GF-D8 (cell line): ENCODE results near the gene TMPRSS9.

ENCODE experiments used
- DNase-seq: peaks from one replicate; lab custom pipeline; 2025; lab: John Stamatoyannopoulos, UW

TMPRSS9 gene

DNA sequence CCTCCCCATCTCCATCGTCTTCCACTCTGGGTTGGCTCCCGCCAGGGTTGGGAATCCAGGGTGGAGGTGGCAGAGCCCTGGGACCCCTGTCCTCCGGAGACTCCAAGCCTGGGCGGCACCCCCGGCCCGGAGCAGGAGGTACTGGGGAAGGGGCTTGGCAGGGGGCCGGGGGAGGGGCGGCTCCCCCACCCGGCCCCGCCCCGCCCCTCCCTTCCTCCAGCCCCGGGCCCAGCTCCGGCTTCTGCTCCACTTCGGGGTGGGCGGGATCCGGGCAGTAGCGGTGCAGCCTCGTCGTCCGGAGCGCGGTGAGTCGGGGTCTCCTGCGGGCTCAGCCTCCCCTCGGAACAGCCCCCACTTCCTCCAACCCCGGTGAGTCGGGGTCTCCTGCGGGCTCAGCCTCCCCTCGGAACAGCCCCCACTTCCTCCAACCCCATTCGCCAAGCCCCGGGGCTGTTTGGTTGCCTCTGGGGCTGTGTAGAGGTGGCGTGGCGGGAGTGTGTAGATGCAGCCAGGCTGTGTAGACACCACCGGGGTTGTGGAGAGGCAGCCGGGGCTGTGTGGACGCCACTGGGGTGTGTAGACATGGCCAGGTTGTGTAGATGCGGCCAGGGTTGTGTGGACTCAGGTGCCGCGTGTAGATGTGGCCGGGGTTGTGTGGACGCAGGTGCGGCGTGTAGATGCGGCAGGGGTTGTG lies at the start of gene TMPRSS9:
Gene TMPRSS9 (plus strand): TSS at position 274 of the 694 bp plus-strand sequence. CDS start 29,521 bp downstream, outside the sequence.
- no peak for DNase-seq

DNA sequence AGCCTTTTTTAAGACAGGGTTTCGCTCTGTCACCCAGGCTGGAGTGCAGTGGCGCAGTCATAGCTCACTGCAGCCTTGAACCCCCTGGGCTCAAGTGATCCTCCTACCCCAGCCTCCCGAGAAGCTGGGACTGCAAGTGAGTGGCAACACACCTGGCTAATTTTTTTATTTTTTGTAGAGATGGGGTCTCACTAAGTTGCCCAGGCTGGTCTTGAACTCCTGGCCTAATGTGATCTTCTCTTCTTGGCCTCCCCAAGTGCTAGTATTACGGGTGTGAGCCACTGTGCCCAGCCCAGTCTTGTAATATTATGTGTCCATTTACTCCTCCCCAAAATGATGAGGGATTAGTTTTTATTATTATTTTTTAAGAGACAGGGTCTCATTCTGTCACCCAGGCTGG lies 49.0 kb upstream of the TMPRSS9 start:
- no peak for DNase-seq

DNA sequence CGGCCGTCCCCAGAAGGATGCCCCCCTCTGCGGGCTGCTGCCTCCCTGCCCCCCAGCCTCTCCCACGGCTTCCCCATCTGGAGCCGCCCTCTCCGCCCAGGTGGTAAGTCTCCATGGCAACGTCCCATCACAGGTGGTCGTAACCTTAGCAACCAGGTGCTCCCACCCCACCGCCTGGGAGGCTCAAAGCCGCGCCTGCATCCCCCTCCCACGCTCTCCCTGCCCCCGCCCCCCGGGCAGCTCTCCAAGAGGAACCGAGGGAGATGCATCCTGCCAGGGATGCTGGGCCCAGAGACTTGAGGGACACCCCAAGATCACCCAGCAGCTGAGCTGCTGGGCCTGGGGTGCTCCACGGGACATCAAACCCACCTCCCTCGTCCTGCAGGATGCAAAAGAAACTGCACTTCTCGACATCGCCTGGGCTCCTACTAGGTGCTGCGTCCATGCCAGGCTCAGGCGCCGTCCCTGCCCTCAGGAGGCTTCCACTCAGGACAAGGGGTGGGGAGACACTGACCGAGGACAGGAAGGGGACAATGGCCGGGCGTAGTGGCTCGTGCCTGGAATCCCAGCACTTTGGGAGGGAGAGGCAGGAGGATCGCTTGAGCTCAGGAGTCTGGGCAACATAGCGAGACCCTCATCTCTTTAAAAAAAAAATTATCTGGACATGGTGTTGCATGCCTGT lies 47.1 kb upstream of the TMPRSS9 start:
- no peak for DNase-seq

DNA sequence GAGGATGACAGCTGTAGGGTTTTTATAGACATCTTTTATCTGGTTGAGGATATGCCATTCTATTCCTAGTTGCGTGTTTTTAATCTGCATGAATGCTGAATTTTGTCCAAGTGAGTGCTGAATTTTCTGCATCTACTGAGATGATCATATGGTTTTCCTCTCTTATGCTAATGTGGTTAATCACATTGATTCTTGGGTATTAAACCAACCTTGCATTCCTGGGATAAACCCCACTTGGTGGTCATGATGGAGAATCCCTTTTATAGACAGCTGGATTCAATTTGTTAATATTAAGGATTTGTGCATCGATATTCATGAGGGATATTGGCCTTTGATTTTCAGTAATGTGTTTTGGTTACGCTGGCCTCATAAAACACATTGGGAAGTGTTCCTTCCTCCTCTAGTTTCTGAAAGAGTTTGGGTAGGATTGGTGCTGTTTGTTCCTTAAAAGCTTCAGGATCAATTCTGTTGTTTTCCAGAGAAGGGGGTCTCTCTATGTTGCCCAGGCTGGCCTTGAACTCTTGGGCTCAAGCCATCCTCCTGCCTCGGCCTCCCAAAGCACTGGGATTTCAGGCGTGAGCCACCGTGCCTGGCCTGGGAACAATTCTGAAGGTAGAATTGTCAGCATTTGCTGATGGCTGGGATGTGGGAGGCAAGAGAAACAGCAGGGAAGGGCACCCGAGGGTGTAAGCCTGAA lies 44.8 kb upstream of the TMPRSS9 start:
- no peak for DNase-seq

DNA sequence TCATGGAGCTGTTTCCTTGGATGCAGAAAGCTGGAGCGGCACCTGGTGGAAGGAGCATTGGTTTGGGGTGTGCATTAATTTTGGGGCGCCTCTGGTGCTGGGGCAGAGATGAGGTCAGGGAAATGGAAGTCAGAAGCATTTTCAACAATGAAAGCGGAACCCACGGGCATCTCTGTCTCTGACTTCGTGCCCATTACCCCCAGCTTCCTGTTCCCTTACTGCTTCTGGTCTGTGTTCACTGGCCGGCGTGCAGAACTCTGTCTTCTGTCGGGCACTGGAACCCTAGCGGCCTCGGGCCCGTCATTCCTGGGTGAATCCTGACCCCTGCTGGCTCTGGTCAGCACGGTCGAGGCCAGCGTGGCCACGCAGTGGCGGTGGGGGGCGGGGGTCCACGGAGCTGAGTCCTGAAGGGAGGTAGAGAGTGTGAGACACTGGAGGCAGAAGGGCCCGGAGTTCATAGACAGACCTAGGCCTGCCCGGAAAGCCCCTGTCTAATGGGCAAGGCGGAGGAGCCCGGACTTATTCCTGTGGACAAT lies 44.2 kb upstream of the TMPRSS9 start:
- peak; percentile 69 for DNase-seq

DNA sequence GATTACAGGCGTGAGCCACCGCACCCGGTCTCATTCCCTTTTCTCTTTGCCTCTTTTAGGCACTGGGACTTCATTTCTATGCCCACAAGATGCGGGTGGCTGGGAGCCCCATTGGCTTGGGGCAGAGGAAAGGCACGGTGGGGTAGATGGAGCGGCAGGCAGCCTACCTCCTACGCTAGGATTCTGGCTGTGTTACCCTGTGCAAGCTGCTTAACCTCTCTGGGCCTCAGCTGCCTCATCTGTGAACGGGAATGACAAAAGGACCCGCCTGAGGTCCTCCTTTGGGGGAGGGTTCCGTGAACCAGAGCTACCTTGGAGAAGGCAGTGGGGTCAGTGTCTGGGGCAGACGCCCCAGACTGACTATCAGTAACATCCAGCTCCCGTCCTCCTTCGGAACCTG lies 42.8 kb upstream of the TMPRSS9 start:
- no peak for DNase-seq

DNA sequence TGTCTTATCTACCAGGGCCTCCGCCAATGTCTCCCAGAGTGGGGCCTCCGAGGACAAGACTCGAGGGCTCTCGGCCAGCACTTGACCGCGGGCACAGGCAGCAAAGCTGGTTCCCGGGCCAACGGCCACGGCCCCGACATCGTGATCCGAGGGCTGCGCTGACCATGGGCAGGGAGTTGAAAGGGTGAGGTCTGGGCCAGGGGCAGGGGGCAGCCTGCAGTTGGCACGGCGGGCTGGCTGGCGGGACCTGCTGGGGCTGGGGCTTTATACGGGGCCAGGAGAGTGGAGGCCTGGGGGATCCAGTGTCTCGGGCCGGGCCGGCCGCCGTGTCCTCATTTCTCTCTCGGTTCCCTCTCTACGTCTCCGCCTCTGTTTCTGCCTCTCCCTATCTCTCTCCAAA lies 42.3 kb upstream of the TMPRSS9 start:
- DNase-seq, result no peak

DNA sequence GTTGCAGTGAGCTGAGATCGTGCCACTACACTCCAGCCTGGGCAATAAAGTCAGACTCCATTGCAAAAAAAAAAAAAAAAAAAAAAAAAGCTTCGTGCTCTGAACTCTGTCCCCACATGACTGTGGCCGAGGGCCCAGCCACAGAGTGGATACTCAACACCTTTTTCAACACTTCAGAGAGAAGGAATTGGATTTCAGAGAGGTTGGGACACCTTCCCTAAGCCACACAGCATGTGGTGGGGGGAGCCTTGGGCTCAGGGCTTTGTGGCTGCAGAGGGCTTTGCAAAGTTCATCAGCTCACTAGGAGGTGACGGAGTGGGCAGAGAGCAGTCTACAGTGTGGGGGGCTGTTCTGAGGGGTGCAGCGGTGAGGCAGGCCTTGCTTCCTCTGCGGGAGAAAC lies 41.1 kb upstream of the TMPRSS9 start:
- DNase-seq, result no peak

DNA sequence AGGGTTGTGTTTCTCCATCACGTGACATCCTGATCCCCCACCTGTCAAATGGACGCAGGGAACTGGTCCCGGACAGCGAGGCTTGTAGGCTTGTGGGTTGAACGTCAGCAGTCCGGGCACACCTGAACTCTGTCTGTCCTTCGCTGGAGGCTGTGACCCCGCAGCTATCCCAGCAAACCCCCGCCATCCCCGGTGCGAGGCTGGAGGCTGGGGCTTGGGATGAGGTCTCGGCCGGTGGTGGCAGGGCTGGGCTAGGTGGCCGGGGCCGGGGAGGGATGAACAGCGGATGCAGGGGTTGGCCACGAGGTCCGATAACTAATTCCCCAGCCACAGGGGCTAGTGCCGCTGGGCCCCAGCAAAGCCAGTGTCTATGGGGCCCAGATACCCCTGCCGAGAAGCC lies 40.5 kb upstream of the TMPRSS9 start:
- no peak for DNase-seq

DNA sequence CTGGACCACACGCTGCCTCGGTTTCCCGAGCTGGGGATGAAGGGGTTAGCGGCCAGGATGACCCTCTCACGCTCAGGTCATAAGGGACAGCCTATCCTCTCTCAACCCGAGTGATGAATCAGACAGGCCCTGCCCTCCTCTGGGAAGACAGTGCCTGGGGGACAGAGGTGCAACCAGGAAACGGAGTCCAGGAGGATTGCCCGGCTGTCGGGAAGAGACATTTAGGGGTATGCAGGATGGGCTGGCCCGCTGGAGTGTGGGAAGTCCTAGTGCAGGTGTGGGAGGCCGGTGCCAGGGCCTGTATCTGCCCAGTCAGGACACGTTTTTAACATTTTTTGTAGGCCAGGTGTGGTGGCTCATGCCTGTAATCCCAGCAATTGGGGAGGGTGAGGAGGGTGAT lies 40.0 kb upstream of the TMPRSS9 start:
- no peak for DNase-seq

DNA sequence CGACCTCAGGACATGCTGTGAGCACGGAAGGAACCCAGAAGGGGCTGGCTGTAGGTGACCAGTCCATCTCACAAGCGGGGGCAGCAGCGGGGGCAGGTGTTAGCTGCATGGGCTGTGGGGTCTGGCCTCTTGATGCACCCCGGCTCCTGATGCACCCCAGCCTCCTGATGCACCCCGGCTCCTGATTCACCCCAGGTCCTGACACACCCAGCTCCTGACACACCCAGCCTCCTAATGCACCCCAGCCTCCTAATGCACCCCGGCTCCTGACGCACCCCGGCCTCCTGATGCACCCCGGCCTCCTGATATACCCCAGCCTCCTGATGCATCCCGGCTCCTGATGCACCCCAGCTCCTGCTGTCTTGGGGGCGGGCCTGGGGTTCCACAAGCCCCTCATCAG lies 39.1 kb upstream of the TMPRSS9 start:
- no peak for DNase-seq

DNA sequence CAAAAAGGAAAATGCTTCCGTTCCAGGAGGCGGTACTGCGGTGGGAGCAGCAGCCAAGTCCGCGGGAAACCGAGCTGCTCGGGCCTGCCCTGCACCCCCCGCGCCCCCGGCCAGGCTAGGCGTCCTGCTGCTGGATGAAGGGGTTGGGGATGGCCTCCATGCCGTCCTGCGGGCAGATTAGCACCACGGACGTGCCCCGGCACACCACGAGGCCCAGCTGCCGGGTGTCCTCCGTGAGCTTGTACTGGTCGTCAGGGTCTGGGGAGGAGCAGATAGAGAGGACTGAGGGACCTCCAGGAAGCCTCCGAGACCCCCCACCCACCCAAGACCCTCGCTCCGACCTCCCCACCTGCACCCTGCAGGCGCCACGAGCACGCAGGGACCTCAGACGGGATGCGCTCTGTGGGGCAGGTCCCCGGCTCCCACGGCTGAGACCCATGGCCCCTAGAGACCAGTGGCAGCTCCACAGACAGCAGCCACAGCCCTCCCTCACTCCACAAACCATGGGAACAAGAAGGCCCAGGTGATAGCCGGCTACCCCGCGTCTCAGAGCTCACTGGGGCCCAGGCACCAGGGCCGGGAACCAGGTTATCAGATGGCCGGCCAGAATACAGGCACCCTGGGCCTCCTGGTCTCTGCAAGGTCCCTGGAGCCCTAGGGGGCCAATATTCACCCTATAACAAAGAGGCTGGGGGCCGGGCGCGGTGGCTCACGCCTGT lies 38.3 kb upstream of the TMPRSS9 start:
- DNase-seq, result no peak

DNA sequence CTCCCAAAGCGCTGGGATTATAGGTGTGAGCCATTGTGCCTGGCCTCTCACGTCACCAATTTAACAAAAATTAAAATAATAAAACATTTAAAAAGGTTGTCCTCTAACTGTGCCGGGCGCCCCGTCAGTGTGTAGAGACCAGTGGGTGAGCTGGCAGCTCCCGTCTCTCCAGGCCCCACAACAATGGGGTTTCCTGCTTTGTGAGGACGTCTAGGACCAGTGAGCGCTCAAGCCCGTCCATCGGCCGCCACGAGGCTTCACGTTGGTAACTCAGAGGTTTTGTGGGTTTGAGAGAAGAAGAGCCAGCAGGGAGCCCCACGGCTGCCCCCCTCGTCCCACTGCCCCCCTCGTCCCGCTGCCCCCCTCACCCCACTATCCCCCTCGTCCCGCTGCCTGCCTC lies 36.4 kb upstream of the TMPRSS9 start:
- DNase-seq, result no peak

DNA sequence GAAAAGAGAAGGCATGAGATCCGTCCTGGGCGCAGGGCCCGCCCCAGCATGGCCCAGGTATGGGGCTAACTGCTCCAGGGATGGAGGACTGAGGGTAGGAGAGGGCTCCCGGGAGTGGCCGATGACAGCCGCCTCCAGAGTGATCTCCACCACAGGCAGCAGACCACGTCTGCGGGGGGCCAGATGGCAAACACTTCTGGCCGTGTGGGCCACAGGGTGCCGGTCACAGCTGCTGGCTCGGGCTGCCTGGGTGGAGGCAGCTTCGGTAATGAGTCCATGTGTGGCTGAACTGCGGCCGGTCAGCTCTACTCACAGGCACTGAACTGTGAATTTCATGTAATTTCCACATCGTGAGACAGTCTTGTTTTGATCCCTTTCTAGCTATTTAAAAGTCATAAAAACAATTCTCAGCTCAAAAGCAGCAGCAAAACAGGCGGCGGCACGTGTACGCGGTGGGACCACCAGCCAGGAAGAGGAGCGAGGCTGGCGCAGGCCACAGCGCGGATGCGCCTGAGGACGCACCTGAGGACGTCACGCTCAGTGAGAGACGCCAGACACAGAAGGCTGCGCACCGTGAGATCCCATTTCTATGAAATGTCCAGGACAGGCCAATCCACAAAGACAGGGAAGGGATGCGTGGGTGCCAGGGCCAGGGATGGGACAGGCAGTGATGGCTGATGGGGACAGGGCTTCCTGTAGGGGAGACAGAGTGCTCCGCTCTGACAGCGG lies 35.7 kb upstream of the TMPRSS9 start:
- DNase-seq, result no peak

DNA sequence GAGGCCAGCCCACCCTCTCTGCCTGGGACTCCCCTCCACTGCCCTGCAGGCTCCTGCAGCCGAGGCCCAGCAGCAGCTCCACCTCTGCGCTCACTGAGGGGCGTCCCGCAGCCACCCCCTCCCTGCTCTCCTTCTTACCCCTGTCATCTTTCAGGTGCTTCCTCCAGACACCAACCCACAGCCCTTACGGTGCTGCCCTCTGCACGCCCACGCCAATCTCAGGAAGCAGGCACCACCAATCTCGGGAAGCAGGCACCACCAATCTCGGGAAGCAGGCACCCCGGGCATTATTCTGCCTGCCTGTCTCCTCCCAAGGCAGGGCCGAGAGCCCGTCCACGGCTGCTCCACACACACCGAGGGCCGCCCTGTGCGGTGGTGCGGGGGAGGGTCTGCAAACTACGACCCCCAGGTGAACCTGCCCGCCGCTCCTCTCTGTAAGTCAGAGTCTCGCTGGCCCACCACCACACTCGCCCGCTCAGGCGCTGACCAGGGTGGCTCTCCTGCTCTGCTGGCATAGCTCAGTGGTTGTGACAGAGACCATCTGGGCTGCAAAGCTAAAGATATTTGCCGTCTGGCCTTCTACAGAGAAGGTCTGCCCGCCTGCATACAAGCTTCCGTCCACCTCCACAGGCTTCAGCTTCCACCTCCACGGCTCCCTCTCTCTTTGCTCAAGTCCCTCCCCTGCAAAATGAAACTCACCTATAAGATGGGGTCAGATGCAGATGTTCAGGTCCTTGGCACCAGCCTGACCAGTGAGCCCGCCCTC lies 34.6 kb upstream of the TMPRSS9 start:
- peak; percentile 25 for DNase-seq

DNA sequence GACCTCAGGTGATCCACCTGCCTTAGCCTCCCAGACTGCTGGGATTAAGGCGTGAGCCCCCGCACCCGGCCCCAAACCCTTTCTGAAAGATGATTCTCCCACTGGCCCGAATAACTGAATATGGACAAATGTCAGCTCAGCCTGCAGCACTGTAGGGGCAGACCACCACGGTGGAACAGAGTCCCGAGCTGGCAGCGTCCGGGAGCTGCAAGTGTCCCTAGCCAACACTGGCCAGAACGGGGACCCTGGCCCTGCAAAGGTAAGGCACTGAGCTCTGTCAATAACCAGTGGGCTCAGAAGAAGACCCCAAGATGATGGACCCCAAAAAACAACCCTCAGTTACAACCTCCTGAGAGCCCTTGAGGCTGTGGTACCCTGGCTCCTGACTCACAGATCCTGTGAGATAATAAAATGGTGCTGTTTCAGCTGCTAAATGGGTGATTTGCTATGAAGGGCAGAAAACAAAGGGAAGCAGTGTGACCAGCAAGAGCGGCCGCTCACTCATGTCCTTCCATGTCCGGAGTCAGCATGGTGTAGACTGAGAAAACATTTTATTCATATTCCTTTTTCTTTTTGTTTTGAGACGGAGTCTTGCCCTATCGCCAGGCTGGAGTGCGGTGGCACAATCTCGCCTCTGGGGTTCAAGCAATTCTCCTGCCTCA lies 33.2 kb upstream of the TMPRSS9 start:
- DNase-seq, result no peak

DNA sequence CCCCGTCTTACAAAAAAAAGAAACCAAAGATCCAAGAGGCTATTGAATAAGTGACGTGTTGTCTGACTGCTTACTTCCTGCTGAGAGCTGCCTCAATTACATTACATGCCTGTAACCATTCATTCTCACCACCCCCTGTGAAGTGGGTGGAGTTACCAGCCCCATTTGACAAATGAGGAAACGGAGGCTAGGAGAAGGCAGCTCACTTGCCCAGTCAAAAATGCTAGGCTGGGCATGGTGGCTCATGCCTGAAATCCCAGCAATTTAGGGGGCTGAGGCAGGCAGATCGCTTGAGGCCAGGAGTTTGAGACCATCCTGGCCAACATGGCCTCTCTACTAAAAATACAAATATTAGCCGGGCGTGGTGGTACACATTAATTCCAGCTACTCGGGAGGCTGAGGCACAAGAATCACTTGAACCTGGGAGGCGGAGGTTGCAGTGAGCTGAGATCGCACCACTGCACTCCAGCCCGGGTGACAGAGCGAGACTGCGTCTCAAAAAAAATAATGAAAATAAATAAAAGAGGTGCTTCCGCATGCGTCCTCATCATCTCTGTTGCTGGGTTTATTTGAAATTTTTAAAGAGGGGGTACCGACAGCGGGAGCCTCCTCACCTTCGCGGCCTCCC lies 32.2 kb upstream of the TMPRSS9 start:
- DNase-seq, result peak; percentile 42

DNA sequence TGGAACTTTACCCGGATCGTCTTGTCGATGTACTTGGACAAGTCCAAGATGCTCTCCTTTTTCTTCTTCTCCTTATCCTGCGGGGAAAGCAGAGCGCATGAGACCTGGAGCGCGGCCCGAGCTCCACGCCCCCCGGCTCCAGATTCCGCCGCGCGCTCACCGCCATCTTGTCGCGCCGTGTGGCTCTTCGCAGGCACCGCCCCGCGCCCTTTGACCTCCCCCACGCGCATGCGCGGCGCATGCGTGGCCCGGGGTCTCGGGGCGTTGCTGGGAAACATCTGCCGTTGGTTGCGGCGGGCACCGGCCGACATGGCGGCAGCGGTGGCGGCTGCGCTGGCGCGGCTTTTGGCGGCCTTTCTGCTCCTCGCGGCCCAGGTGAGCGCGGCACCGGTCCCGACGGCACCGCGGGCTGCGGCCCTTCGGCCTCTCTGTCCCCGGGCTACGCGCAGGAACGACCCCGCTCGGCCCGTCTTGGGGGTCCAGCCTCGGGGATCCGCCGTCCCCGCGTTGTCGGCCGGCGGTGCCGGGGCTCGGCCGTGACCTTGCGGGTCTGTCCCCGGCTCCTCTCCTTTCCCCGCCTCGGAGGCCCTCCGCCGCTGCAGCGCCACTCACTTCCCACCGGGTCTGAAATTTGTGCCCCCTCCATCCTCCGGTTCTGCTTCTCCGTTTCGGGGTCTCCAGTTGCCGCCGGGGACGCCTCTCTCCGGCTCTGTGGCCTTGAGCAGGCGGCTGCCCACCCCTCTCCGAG lies 31.5 kb upstream of the TMPRSS9 start, which contains the start of the genes LSM7 and SPPL2B:
Gene LSM7 (minus strand): TSS at position 186 of the 748 bp plus-strand sequence. CDS start 20 bp downstream, at position 166.
Gene SPPL2B (plus strand): TSS at position 284 of the 748 bp plus-strand sequence. CDS start 26 bp downstream, at position 310.
- peak; percentile 37 for DNase-seq

DNA sequence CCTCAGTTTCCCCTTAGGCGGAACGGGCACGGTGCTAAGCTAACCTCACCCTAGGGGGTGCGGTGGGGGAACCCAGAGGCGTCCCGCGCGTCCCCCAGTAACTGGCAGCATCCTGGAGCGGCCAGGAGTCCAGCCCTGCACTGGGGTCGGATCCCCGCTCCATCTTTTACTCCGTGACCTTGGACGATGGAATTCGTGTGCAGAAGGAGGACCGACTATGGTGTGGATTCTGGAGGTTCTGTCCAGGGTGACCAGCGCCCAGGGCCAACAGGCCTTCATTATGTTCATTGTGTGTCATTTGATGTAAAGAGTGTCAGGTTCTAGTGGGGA lies 31.0 kb upstream of the TMPRSS9 start:
- no peak for DNase-seq
